GM12892 (cell line): Measurements from ENCODE around the gene PLEKHG1.

Experiments
- POLR2A ChIP-seq: IDR thresholded peaks from 2 replicates; pipeline ENCODE4 v1.6.1; 2011; ENCODE audit warnings: low read depth, low read length, control low read depth
- TAF1 ChIP-seq: IDR thresholded peaks from 2 replicates; pipeline ENCODE4 v1.6.1; 2011; ENCODE audit warnings: low read depth, mild to moderate bottlenecking, control low read depth, low read length, borderline replicate concordance

- no peak for TF ChIP-seq POLR2A
- no peak for TF ChIP-seq TAF1
These were observed 26.2 kb downstream of the PLEKHG1 start for GRCh38 chr6:150625927-150626326.
